ENCODE results near the gene ARG2.

The ARG2 gene

GRCh38 chr14:67694791-67695393, 75.2 kb downstream of the ARG2 start:
- Histone ChIP-seq H3F3A (ENCODE audit: insufficient read depth, low read length) (peaks cover 3% of the 10 kb centered on the region; the same call in 1 of the 2 replicates), H3K36me3 (replicated peaks; ENCODE audit: insufficient read depth, low read length) (no peaks in the 10 kb centered on the region), H3K79me2 (ENCODE audit: low read length) (no peaks in the 10 kb centered on the region), H3K4me2 (ENCODE audit: low read depth, low read length) (peak overlapping the region; percentile 50), H4K20me1 (ENCODE audit: insufficient read depth, low read length) (no peaks in the 10 kb centered on the region), H3K9ac (ENCODE audit: low read length) (peak overlapping the region; percentile 71), H3K4me3 (ENCODE audit: low read length) (peak overlapping the region; percentile 79), H3K27me3 (replicated peaks; ENCODE audit: insufficient read depth, low read length) (no peaks in the 10 kb centered on the region), H3K9me2 (replicated peaks; ENCODE audit: insufficient read depth, low read length) (no peaks in the 10 kb centered on the region), H3K27ac (ENCODE audit: low read length) (peak overlapping the region; percentile 58; the same call in 1 of the 2 replicates), H3K9me3 (replicated peaks; ENCODE audit: insufficient read depth, low read length) (no peaks in the 10 kb centered on the region), H2AFZ (ENCODE audit: low read length) (peak overlapping the region; percentile 80), H3K4me1 (ENCODE audit: low read length) (no peaks in the 10 kb centered on the region)
- peak; percentile 73 for DNase-seq
- TF ChIP-seq EZH2 (optimal IDR thresholded peaks at IDR 0.05; ENCODE audit: low read depth, low read length) (no peak), EZH2phosphoT487 (IDR thresholded peaks at IDR 0.05; ENCODE audit: low read length) (no peak)
- TF ChIP-seq, protein P1, sequence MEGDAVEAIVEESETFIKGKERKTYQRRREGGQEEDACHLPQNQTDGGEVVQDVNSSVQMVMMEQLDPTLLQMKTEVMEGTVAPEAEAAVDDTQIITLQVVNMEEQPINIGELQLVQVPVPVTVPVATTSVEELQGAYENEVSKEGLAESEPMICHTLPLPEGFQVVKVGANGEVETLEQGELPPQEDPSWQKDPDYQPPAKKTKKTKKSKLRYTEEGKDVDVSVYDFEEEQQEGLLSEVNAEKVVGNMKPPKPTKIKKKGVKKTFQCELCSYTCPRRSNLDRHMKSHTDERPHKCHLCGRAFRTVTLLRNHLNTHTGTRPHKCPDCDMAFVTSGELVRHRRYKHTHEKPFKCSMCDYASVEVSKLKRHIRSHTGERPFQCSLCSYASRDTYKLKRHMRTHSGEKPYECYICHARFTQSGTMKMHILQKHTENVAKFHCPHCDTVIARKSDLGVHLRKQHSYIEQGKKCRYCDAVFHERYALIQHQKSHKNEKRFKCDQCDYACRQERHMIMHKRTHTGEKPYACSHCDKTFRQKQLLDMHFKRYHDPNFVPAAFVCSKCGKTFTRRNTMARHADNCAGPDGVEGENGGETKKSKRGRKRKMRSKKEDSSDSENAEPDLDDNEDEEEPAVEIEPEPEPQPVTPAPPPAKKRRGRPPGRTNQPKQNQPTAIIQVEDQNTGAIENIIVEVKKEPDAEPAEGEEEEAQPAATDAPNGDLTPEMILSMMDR (IDR thresholded peaks at IDR 0.05; ENCODE audit: low read length): no peak

DNA sequence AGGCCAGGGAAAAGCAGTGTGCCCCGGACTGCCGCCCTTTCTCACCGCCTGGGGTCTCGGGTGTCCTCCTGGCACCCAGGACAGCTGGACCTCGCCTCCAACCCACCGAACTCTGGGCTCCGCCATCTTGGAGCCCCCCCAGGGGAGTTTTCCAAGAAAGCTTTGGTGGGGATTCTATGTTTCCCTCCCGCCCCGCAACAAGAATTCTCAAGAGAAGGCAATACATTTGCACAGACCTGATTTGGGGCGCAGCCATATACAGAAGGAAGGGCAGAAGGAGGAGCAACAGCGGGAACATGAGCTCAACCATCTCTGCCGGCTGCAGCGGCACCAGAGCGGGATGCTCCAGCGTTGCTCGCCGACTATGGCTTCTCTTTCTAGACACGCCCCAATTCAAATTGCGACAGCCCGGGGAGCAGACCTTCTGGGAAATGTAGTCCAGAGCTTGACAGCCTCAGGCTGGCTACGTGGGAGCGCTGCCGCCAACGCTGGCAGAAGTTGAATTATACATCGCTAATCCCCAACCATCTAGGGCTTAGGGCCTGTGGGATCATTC, 75.8 kb downstream of the ARG2 start, which contains the start of gene RDH11:
Gene RDH11 (minus strand): TSS at position 371 of the 556 bp plus-strand sequence. CDS start 61 bp downstream, at position 310.
- Histone ChIP-seq H2AFZ (ENCODE audit: low read length) (peak within 1 kb of the TSS; percentile 80), H3K79me2 (ENCODE audit: low read length) (no peaks in the 10 kb centered on the region), H3K4me2 (ENCODE audit: low read depth, low read length) (peak within 1 kb of the TSS; percentile 50), H4K20me1 (ENCODE audit: insufficient read depth, low read length) (no peaks in the 10 kb centered on the region), H3K27me3 (replicated peaks; ENCODE audit: insufficient read depth, low read length) (no peaks in the 10 kb centered on the region), H3K9ac (ENCODE audit: low read length) (peak within 1 kb of the TSS; percentile 71), H3F3A (ENCODE audit: insufficient read depth, low read length) (peaks cover 3% of the 10 kb centered on the region; the same call in 1 of the 2 replicates), H3K4me3 (ENCODE audit: low read length) (peak within 1 kb of the TSS; percentile 79), H3K36me3 (replicated peaks; ENCODE audit: insufficient read depth, low read length) (no peaks in the 10 kb centered on the region), H3K4me1 (ENCODE audit: low read length) (no peaks in the 10 kb centered on the region), H3K9me3 (replicated peaks; ENCODE audit: insufficient read depth, low read length) (no peaks in the 10 kb centered on the region), H3K9me2 (replicated peaks; ENCODE audit: insufficient read depth, low read length) (no peaks in the 10 kb centered on the region), H3K27ac (ENCODE audit: low read length) (peak within 1 kb of the TSS; percentile 58; the same call in 1 of the 2 replicates)
- no peak for TF ChIP-seq EZH2phosphoT487 (IDR thresholded peaks at IDR 0.05; ENCODE audit: low read length)
- TF ChIP-seq EZH2 (optimal IDR thresholded peaks at IDR 0.05; ENCODE audit: low read depth, low read length): no peak
- TF ChIP-seq, protein P1 (IDR thresholded peaks at IDR 0.05; ENCODE audit: low read length): no peak
- peak; percentile 74 for DNase-seq

DNA sequence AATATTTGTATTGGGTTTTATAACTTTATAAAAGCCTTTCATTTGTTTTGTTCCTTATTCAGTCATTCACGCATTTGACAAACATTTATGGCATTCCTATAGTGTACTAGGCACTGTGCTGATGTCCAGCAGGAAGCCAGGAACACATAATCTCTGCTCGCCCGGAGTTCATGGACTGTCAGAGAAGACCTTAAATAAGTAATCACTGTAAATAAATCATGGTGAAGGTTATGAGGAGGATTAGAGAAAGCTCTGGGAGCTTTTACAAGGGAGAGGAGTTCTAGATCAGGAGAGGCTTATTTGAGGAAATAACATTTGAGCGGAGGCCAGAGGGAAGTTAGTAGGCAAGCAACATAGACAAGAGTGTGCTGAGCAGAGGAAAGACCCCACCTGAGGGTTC, 77.3 kb downstream of the ARG2 start:
- no peaks in the 10 kb centered on the region for H3K4me1 ChIP-seq (ENCODE audit: low read length)
- H3K27me3 ChIP-seq (replicated peaks; ENCODE audit: insufficient read depth, low read length): no peaks in the 10 kb centered on the region
- H3K79me2 ChIP-seq (ENCODE audit: low read length): no peaks in the 10 kb centered on the region
- H3F3A ChIP-seq (ENCODE audit: insufficient read depth, low read length): peaks cover 3% of the 10 kb centered on the region; the same call in 1 of the 2 replicates
- no peak overlapping the region for H3K4me2 ChIP-seq (ENCODE audit: low read depth, low read length)
- no peaks in the 10 kb centered on the region for H3K36me3 ChIP-seq (replicated peaks; ENCODE audit: insufficient read depth, low read length)
- no peaks in the 10 kb centered on the region for H3K9me2 ChIP-seq (replicated peaks; ENCODE audit: insufficient read depth, low read length)
- no peaks in the 10 kb centered on the region for H4K20me1 ChIP-seq (ENCODE audit: insufficient read depth, low read length)
- no peak overlapping the region for H3K27ac ChIP-seq (ENCODE audit: low read length)
- no peak for DNase-seq
- no peak overlapping the region for H2AFZ ChIP-seq (ENCODE audit: low read length)
- no peak overlapping the region for H3K9ac ChIP-seq (ENCODE audit: low read length)
- H3K4me3 ChIP-seq (ENCODE audit: low read length): no peak overlapping the region
- TF ChIP-seq EZH2phosphoT487 (IDR thresholded peaks at IDR 0.05; ENCODE audit: low read length) (no peak), EZH2 (optimal IDR thresholded peaks at IDR 0.05; ENCODE audit: low read depth, low read length) (no peak)
- TF ChIP-seq, protein P1 (IDR thresholded peaks at IDR 0.05; ENCODE audit: low read length): no peak
- H3K9me3 ChIP-seq (replicated peaks; ENCODE audit: insufficient read depth, low read length): no peaks in the 10 kb centered on the region
